Adrenal gland (tissue), 5 donors: Measurements from ENCODE around the gene TOP2A.

Source experiments
- POLR2A ChIP-seq, 2 donors: fragments of 450-650 bp; IDR thresholded peaks; one replicate each; pipeline ENCODE4 v1.6.1; 2017; ENCODE audit warnings: antibody characterized with exemption in 2 of 2, mild to moderate bottlenecking in 2 of 2, moderate library complexity in 1 of 2
- TF ChIP-seq, protein P1 (sequence below), 6 experiments: fragments of 450-650 bp in 4 of 6; fragments of 200-600 bp in 2 of 6; sonication (generic) in 1 of 6; IDR thresholded peaks; 1 replicate in 5 of 6; 2 replicates in 1 of 6; pipeline versions ENCODE4 v1.5.1 to v1.8.0; 2016 to 2021; ENCODE audit warnings: antibody characterized with exemption in 6 of 6, mild to moderate bottlenecking in 2 of 6, moderate library complexity in 1 of 6
- donor health status: DM: no; HTN: no; CAD: no.

DNA sequence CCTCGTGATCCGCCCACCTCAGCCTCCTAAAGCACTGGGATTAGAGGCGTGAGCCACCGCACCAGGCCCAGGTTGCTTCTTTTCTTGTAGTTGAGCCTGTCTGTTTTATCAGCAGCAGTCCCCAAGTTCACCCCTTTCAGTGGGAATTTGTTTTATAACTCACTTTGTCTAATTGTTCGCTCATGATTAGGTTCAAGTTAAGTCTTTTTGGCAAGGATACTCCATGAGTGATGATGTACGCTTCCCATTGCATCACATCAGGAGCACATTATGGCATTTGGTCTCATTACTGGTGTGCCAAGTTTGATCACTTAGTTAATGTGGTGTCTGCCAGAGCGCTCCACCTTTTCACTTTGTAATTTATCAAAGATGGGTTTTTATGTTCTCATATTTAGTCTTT lies 38.7 kb downstream of the TOP2A start:
- TF ChIP-seq, protein P1, sequence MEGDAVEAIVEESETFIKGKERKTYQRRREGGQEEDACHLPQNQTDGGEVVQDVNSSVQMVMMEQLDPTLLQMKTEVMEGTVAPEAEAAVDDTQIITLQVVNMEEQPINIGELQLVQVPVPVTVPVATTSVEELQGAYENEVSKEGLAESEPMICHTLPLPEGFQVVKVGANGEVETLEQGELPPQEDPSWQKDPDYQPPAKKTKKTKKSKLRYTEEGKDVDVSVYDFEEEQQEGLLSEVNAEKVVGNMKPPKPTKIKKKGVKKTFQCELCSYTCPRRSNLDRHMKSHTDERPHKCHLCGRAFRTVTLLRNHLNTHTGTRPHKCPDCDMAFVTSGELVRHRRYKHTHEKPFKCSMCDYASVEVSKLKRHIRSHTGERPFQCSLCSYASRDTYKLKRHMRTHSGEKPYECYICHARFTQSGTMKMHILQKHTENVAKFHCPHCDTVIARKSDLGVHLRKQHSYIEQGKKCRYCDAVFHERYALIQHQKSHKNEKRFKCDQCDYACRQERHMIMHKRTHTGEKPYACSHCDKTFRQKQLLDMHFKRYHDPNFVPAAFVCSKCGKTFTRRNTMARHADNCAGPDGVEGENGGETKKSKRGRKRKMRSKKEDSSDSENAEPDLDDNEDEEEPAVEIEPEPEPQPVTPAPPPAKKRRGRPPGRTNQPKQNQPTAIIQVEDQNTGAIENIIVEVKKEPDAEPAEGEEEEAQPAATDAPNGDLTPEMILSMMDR (IDR thresholded peaks at IDR 0.05) = no peak
- no peak for TF ChIP-seq POLR2A (IDR thresholded peaks at IDR 0.05)
